GM12878 (cell line): Measurements from ENCODE around the gene KRTAP10-6. TPM values are rescaled to one million over a fixed set of nuclear protein-coding genes. Genes with fewer than 3 reads are reported as not detected.

Experiments
- ATAC-seq: fragments of 200-7000 bp; cut with Tn5 transposase; 3 replicates; pipeline ENCODE4 v1.9.1; 2020; ENCODE audit warnings: mild to moderate bottlenecking, moderate library complexity
- BruUV-seq: library from RNA; stranded (reverse); fragments of 400-500 nt; replicated peaks from 2 replicates; lab custom pipeline; 2021; lab: Mats Ljungman, UMichigan
- CTCF ChIA-PET: fragments of 300-600 bp; sonication (Branson Sonifier 250); formaldehyde crosslinking; extraction: SDS; loops from one replicate; lab custom pipeline; 2021; ENCODE audit warnings: inconsistent platforms; lab: Yijun Ruan, JAX
- POLR2A ChIA-PET: fragments of 350-600 bp; formaldehyde crosslinking; extraction: SDS; loops from one replicate; lab custom pipeline; 2021; ENCODE audit warnings: inconsistent platforms; lab: Charles Lee
- RAD21 ChIA-PET: fragments of 300-600 bp; sonication (Branson Sonifier 250); formaldehyde crosslinking; loops from one replicate; lab custom pipeline; 2023; ENCODE audit warnings: antibody characterized with exemption; ENCODE audit not compliant: unreplicated experiment; lab: Charles Lee
- SMC1A ChIA-PET: fragments of 300-600 bp; sonication (Branson Sonifier 250); formaldehyde crosslinking; loops from one replicate; lab custom pipeline; 2023; ENCODE audit not compliant: unreplicated experiment, uncharacterized antibody; lab: Charles Lee
- DNase-seq: peaks from one replicate; pipeline ENCODE4 v3.0.0-alpha.2; 2011; ENCODE audit warnings: low read depth, low spot score
- FAIRE-seq: peaks from 3 replicates; lab custom pipeline; 2011; peaks lifted over from hg19 to GRCh38; lab: Jason Lieb, UNC
- H2AFZ ChIP-seq: 2 replicates; pipeline ENCODE4 v1.6.0; 2011; ENCODE audit warnings: low read depth, low read length, control low read depth; ENCODE audit not compliant: control insufficient read depth
- H3K27ac ChIP-seq: 2 replicates; pipeline ENCODE4 v1.5.1; 2011; ENCODE audit warnings: control low read depth; ENCODE audit not compliant: control insufficient read depth, insufficient read depth
- H3K27me3 ChIP-seq, 2 experiments: replicated peaks in 1 of 2; 2 replicates each; pipeline versions ENCODE4 v1.6.0 to v1.6.1; 2011; ENCODE audit warnings: low read length in 1 of 2; ENCODE audit not compliant: control insufficient read depth in 2 of 2, insufficient read depth in 2 of 2
- H3K36me3 ChIP-seq, 2 experiments: 2 replicates each; pipeline ENCODE4 v1.5.1; 2011; ENCODE audit warnings: low read length in 1 of 2; ENCODE audit not compliant: control insufficient read depth in 2 of 2, insufficient read depth in 2 of 2
- H3K4me1 ChIP-seq: 2 replicates; pipeline ENCODE4 v1.6.1; 2011; ENCODE audit warnings: mild to moderate bottlenecking, low read length, moderate library complexity, mixed read lengths; ENCODE audit not compliant: control insufficient read depth, insufficient read depth
- H3K4me2 ChIP-seq: 2 replicates; pipeline ENCODE4 v1.6.0; 2011; ENCODE audit warnings: control low read depth; ENCODE audit not compliant: control insufficient read depth, insufficient read depth
- H3K4me3 ChIP-seq: fragments of 200-600 bp; sonication (generic); 2 replicates; pipeline ENCODE4 v1.5.1; 2016
- H3K79me2 ChIP-seq: 2 replicates; pipeline ENCODE4 v1.6.0; 2011; ENCODE audit warnings: low read length; ENCODE audit not compliant: control insufficient read depth, insufficient read depth
- H3K9ac ChIP-seq: 2 replicates; pipeline ENCODE4 v1.8.0; 2011; ENCODE audit warnings: low read length, control low read depth, mixed read lengths; ENCODE audit not compliant: control insufficient read depth, insufficient read depth
- H3K9me3 ChIP-seq: replicated peaks from 3 replicates; pipeline ENCODE4 v1.5.1; 2011; ENCODE audit warnings: mild to moderate bottlenecking, low read length; ENCODE audit not compliant: control insufficient read depth, insufficient read depth
- H4K20me1 ChIP-seq: 2 replicates; pipeline ENCODE4 v1.6.0; 2011; ENCODE audit not compliant: control insufficient read depth, insufficient read depth
- BCLAF1 ChIP-seq: fragments of 450-650 bp; IDR thresholded peaks from 2 replicates; pipeline ENCODE4 v1.6.1; 2017; ENCODE audit warnings: antibody characterized with exemption, mild to moderate bottlenecking, moderate library complexity
- CBFB ChIP-seq: IDR thresholded peaks from 2 replicates; pipeline ENCODE4 v1.6.1; 2016; ENCODE audit warnings: antibody characterized with exemption, low read depth
- ETV6 ChIP-seq, 2 experiments: fragments of 450-650 bp in 1 of 2; IDR thresholded peaks in 1 of 2; conservative IDR thresholded peaks in 1 of 2; 2 replicates each; pipeline ENCODE4 v1.6.1; 2014; ENCODE audit warnings: antibody characterized with exemption in 1 of 2, borderline replicate concordance in 1 of 2, low read depth in 1 of 2, mild to moderate bottlenecking in 1 of 2, moderate library complexity in 1 of 2
- FOS ChIP-seq: IDR thresholded peaks from 3 replicates; pipeline ENCODE4 v1.6.1; 2011; ENCODE audit warnings: borderline replicate concordance; ENCODE audit not compliant: insufficient read length; ENCODE audit errors: extremely low read depth
- POLR2A ChIP-seq: IDR thresholded peaks from 2 replicates; pipeline ENCODE4 v1.6.1; 2011; ENCODE audit warnings: low read depth, mild to moderate bottlenecking, low read length
- RUNX3 ChIP-seq: IDR thresholded peaks from 2 replicates; pipeline ENCODE4 v1.6.1; 2012; ENCODE audit warnings: low read length, inconsistent platforms
- SMARCA5 ChIP-seq: fragments of 450-650 bp; IDR thresholded peaks from 2 replicates; pipeline ENCODE4 v1.6.1; 2017; ENCODE audit warnings: mild to moderate bottlenecking
- YBX1 ChIP-seq: fragments of 450-650 bp; IDR thresholded peaks from 2 replicates; pipeline ENCODE4 v1.6.1; 2016; ENCODE audit warnings: antibody characterized with exemption
- ZBTB33 ChIP-seq: fragments of 450-650 bp; IDR thresholded peaks from 2 replicates; pipeline ENCODE4 v1.6.1; 2017; ENCODE audit warnings: mild to moderate bottlenecking
- ZNF24 ChIP-seq: fragments of 450-650 bp; IDR thresholded peaks from 2 replicates; pipeline ENCODE4 v1.6.1; 2017; ENCODE audit warnings: antibody characterized with exemption, mild to moderate bottlenecking
- ZNF384 ChIP-seq: IDR thresholded peaks from 2 replicates; pipeline ENCODE4 v1.6.1; 2012; ENCODE audit warnings: low read depth, mild to moderate bottlenecking, low read length, improper control_type of control experiment, borderline replicate concordance
- ZSCAN29 ChIP-seq: fragments of 450-650 bp; IDR thresholded peaks from 2 replicates; pipeline ENCODE4 v1.6.1; 2017; ENCODE audit warnings: mild to moderate bottlenecking, moderate library complexity
- WGBS: methylation state at CpG from one replicate; pipeline ENCODE4 v1.1.6; 2016; ENCODE audit warnings: low lambda C conversion rate; ENCODE audit not compliant: insufficient replicate concordance, insufficient coverage; ENCODE audit errors: missing lambda C conversion rate; 5-methylcytosine and 5-hydroxymethylcytosine counted together
- in situ Hi-C: fragments of 300-500 bp; cut with MboI; formaldehyde crosslinking; loops from 9 replicates; pipeline ENCODE4 v1.14.3; 2018; ENCODE audit warnings: mixed read lengths
- intact Hi-C: fragments of 100-400 bp; cut with micrococcal nuclease; formaldehyde crosslinking; loops from one replicate; pipeline ENCODE4 v1.14.2; 2022; ENCODE audit not compliant: unreplicated experiment
- polyA plus RNA-seq, 11 experiments: library from polyadenylated mRNA; depleted of rRNA in 4 of 11; unstranded in 6 of 11; stranded (reverse) in 5 of 11; fragments of >200 nt; fragmentation: Nextera tagmentation in 4 of 11; fragmentation: Illumina TruSeq in 1 of 11; extraction: Ambion mirVana in 4 of 11; extraction: Trizol in 1 of 11; gene quantifications; 1 replicate in 1 of 11; 2 replicates in 10 of 11; pipeline versions ENCODE4 v1.2.1 to v1.2.3, GENCODE V29; 2011 to 2016; ENCODE audit warnings: inconsistent platforms in 2 of 11, missing spikeins in 2 of 11, low read depth in 1 of 11
- total RNA-seq, 4 experiments: library from RNA; depleted of rRNA in 3 of 4; stranded (reverse); fragments of >200 nt in 3 of 4; fragmentation: Illumina TruSeq in 1 of 4; extraction: Trizol in 1 of 4; gene quantifications; 2 replicates each; pipeline versions ENCODE4 v1.2.1 to v1.2.3, GENCODE V29; 2013 to 2021

KRTAP10-6 gene
- total and polyA plus RNA-seq, 10 of the 15 experiments (the other 5 are each of a cell fraction or from before 2014, with no cell fraction given): not detected

- Histone ChIP-seq H3K4me1 (no peaks in the 10 kb centered on the region), H3K4me2 (no peak overlapping the region), H3K9me3 (peaks cover 1% of the 10 kb centered on the region; the same call in 2 of the 3 replicates), H3K4me3 (no peak overlapping the region), H3K27ac (no peak overlapping the region), H3K27me3 (no peaks in the 10 kb centered on the region), H4K20me1 (no peaks in the 10 kb centered on the region), H3K79me2 (no peaks in the 10 kb centered on the region), H3K9ac (no peak overlapping the region), H2AFZ (no peak overlapping the region), H3K36me3 (no peaks in the 10 kb centered on the region)
- intact Hi-C loops: no loop called here
- CTCF ChIA-PET: no interaction called here
- DNase-seq: no peak
- in situ Hi-C loops: no loop called here
- 29% methylated on average over 20 of the region's 20 CpGs for WGBS
- POLR2A ChIA-PET: no interaction called here
- RAD21 ChIA-PET: no interaction called here
- no peak for FAIRE-seq
- no TSS peak for BruUV-seq
- no peak for TF ChIP-seq ZNF384
- no peak for TF ChIP-seq FOS
- no peak for TF ChIP-seq CBFB
- TF ChIP-seq POLR2A: no peak
- no peak for TF ChIP-seq ZNF24
- no peak for TF ChIP-seq ZSCAN29
- TF ChIP-seq ETV6 (conservative IDR thresholded peaks at IDR 0.05 in 1 of 2, IDR thresholded peaks at IDR 0.05 in 1 of 2; ENCODE audit: borderline replicate concordance in 1 of 2, low read depth in 1 of 2): no peak
- TF ChIP-seq YBX1: no peak
- no peak for TF ChIP-seq RUNX3
- no peak for TF ChIP-seq BCLAF1
- TF ChIP-seq ZBTB33: no peak
- no peak for TF ChIP-seq SMARCA5
- SMC1A ChIA-PET: no interaction called here
- no peak for ATAC-seq
These were observed 16.8 kb downstream of the KRTAP10-6 start for GRCh38 chr21:44575307-44576024.
